ENCODE data around the gene TENM3.

TENM3 gene

DNA sequence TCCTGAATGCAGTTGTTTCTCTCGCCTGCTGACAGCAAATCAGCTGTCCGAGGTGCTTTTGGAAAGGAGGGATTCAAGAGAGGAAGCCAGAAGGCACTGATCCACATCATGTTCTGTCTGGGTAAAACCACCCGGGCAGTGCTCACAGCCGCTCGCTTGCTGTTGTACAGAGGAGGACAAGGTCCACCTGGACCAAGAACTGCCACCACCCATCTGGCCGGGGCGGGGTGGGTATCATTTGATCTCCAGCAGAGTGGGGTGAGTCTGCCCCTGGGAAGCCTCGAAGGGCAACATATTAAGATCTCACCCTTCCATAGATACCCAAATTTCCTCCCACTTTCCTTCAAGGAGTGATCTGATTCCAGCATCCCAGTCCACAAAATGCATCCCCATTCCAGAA is 560.9 kb downstream of the TENM3 start:
- no peak for DNase-seq (ENCODE audit: extremely low read depth, low read depth)
- H3K4me3 ChIP-seq (replicated peaks; ENCODE audit: low read depth, low read length): no peak overlapping the region
- TF ChIP-seq, protein P1, sequence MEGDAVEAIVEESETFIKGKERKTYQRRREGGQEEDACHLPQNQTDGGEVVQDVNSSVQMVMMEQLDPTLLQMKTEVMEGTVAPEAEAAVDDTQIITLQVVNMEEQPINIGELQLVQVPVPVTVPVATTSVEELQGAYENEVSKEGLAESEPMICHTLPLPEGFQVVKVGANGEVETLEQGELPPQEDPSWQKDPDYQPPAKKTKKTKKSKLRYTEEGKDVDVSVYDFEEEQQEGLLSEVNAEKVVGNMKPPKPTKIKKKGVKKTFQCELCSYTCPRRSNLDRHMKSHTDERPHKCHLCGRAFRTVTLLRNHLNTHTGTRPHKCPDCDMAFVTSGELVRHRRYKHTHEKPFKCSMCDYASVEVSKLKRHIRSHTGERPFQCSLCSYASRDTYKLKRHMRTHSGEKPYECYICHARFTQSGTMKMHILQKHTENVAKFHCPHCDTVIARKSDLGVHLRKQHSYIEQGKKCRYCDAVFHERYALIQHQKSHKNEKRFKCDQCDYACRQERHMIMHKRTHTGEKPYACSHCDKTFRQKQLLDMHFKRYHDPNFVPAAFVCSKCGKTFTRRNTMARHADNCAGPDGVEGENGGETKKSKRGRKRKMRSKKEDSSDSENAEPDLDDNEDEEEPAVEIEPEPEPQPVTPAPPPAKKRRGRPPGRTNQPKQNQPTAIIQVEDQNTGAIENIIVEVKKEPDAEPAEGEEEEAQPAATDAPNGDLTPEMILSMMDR (IDR thresholded peaks at IDR 0.05; ENCODE audit: low read depth, low read length, missing control alignments): no peak

DNA sequence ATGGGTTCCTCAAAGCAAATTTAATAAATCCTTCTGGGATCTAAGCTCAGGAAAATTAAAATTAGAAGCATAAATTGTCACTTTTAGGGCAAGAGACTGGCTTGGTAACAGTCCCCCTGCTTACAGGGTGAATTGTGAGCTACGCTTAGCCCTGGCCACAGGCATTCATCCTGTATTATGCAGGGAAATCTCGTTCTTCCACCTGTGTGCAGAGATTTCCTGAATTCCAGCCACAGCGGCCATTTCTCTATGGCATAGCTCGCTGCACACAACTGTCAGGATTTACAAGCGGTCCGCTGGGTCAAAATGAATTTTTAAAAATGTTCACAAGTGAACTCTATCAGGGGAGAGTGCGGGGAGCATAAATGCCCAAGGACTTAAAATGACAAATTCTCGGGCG is 562.1 kb downstream of the TENM3 start:
- TF ChIP-seq, protein P1 (IDR thresholded peaks at IDR 0.05; ENCODE audit: low read depth, low read length, missing control alignments): no peak

DNA sequence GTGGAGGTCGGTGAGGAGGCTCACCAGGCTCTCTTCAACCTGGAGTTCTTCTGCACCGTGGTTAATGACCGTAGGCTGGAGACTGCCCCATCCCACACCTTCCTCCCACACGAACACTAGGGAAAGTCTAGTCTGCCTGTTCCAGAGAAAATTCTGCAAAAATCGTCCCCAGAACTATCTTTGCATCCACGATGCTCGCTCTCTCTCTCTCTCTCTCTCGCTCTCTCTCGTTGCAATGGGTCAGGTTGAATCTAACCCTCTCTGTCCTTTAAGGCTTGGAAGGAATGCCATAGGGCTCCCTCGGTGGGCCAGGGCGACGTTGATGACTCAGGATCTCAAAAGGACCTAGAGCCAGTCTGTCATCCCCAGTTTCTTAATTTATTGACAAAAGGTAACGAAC is 562.5 kb downstream of the TENM3 start:
- TF ChIP-seq, protein P1 (IDR thresholded peaks at IDR 0.05; ENCODE audit: low read depth, low read length, missing control alignments): no peak
- no peak for DNase-seq (ENCODE audit: extremely low read depth, low read depth)
- no peak overlapping the region for H3K4me3 ChIP-seq (replicated peaks; ENCODE audit: low read depth, low read length)

More for the DNA sequence above, 562.1 kb downstream of the TENM3 start:
- H3K4me3 ChIP-seq (replicated peaks; ENCODE audit: low read depth, low read length): no peak overlapping the region
- no peak for DNase-seq (ENCODE audit: extremely low read depth, low read depth)

DNA sequence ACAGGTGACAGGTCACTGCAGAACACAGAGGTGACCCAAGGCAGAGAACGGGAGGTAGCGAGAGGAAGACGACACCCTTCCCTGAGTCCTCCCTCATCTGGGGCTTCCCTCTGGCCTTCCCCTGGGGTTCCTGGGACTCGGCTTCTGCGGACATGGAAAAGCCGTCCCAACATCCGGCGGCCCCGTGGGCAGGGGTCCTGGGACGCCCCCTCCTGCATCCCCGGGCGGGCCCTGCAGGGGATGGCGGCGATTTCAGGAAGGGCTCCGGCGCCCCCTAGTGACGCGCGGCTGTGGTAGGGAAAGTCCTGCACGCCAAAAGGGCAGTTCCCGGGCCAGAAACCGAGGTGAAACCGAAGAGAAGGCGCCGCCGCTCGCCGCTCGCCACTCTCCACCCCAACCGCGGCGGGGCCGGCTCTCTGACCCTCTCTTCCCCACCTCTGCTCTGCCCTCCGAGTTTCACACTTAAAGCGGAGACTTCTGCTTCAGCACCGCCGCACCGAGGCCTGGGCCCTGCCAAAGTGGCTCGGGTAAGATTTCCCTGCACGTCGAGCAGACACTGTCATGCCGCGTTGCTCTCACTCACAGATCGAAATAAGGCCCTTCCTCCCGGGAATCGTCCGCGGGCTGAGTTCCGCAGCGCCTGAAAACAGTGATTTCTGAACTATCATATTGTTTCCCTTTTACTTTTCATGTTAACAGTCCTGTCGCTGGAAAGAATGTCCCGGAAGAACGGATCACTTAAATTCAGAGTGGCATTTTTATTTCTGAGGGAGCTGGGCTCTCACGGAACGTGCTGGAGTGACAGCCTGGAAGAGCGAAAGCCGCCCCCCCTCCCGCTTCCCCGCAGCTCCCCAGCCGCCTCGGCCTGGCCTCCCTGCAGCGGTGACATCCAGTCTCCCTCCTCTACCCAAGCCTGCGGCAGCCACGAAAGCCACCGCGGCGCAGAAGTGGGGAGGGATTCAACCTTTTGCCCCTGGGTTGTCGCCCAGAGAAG is 563.4 kb downstream of the TENM3 start:
- TF ChIP-seq, protein P1 (IDR thresholded peaks at IDR 0.05; ENCODE audit: low read depth, low read length, missing control alignments): peak; percentile 82
- peak; percentile 19 for DNase-seq (ENCODE audit: extremely low read depth, low read depth)
- peak overlapping the region; percentile 19 for H3K4me3 ChIP-seq (replicated peaks; ENCODE audit: low read depth, low read length)

DNA sequence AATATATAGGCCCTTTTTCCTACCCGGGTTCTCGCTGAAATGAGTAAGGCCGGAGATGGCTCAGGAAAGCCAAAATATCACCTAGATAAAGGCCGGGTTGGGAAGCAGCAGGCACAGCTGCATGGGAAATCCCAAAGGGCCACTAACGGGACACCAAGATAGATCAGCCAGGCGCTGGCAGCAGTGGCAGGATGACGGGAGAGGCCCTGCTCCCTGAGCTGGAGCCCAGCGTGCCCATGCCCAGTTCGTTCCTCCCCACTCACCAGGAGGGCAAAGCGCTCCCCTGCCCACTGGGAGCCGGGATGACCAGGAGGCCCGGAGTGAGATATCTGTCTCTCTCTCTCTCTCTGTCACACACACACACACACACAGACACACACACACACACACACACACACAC is 564.1 kb downstream of the TENM3 start:
- no peak overlapping the region for H3K4me3 ChIP-seq (replicated peaks; ENCODE audit: low read depth, low read length)
- TF ChIP-seq, protein P1 (IDR thresholded peaks at IDR 0.05; ENCODE audit: low read depth, low read length, missing control alignments): no peak
- no peak for DNase-seq (ENCODE audit: extremely low read depth, low read depth)

DNA sequence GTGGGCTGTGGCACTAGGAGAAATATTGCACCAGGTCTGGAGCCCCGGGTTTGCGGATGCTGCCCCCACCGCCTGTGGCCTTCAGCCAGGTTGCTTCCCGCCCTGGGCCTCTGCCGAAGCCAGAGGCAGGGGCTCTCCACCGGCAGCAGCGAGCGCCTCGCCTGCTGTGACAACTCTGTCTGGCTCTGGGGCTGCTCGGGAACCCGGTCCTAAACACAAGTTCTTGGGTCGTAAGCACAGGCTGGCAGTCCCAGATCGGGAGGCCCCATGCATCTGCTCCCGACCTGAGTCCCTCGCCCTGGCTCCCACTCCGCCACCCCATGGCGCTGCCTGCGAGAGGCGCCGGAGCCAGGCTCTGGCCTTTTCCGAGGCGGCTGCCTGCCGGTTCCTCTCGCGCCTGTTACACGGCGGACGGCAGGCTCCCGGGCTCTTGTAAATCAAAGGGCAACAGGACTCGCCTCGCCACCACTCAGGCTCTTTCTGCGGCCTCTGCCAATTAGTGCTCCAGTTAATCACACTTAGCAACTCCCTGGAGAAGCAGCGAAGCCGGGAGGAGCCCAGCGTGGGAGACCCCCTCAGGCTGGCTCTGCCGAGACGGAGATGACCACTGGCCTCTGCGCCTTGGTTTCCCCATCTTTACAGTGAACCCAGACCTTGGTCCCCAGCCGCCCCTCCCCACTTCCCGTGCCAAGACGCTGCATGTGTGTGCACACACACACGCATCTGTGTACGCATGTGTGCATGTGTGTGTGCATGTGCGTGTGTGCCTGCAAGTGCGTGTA is 564.8 kb downstream of the TENM3 start:
- no peak overlapping the region for H3K4me3 ChIP-seq (replicated peaks; ENCODE audit: low read depth, low read length)
- TF ChIP-seq, protein P1 (IDR thresholded peaks at IDR 0.05; ENCODE audit: low read depth, low read length, missing control alignments): no peak
- DNase-seq (ENCODE audit: extremely low read depth, low read depth): no peak

Data from HFF-Myc (cell line).